Suprapubic skin (tissue), 3 donors: ENCODE data around the gene FAM131C.

Experiments
- CTCF ChIP-seq, 2 donors: fragments of 200-600 bp in 1 of 2; fragments of 450-650 bp in 1 of 2; sonication (generic) in 1 of 2; IDR thresholded peaks; one replicate each; pipeline ENCODE4 v1.5.1; 2016 to 2019; ENCODE audit warnings: antibody characterized with exemption in 2 of 2, mild to moderate bottlenecking in 1 of 2, moderate library complexity in 1 of 2
- POLR2A ChIP-seq, 2 donors: fragments of 450-650 bp; IDR thresholded peaks; one replicate each; pipeline ENCODE4 v1.6.1; 2017; ENCODE audit warnings: antibody characterized with exemption in 2 of 2, mild to moderate bottlenecking in 2 of 2, moderate library complexity in 2 of 2

- TF ChIP-seq CTCF (IDR thresholded peaks at IDR 0.05) (no peak), POLR2A (IDR thresholded peaks at IDR 0.05) (no peak)
Measured at GRCh38 chr1:16070640-16071355, 2.7 kb downstream of the FAM131C start.
